ENCODE data around the gene GPC6. TPM values are rescaled to one million over a fixed set of nuclear protein-coding genes. Genes with fewer than 3 reads are reported as not detected.

Gene GPC6
- total and polyA plus RNA-seq, 4 donors: 5.9 to 29.1 (median 18.2) TPM

- H3K27ac ChIP-seq (ENCODE audit: low read depth in 1 of 2, low read length in 2 of 2): no peak overlapping the region
- H3K9ac ChIP-seq (ENCODE audit: low read depth in 1 of 2, low read length in 2 of 2): no peak overlapping the region
- WGBS: 87% methylated on average over 2 of the region's 2 CpGs
Observed at GRCh38 chr13:93422980-93423543, 196.5 kb downstream of the GPC6 start.

GRCh38 chr13:93425411-93425810 lies 198.8 kb downstream of the GPC6 start:
- Histone ChIP-seq H3K9ac (ENCODE audit: low read depth in 1 of 2, low read length in 2 of 2) (no peak overlapping the region), H3K4me3 (ENCODE audit: low read depth in 1 of 3, low read length in 3 of 3) (no peak overlapping the region), H3K27ac (ENCODE audit: low read depth in 1 of 2, low read length in 2 of 2) (no peak overlapping the region), H3K27me3 (ENCODE audit: control insufficient read depth in 4 of 4, insufficient read depth in 4 of 4, low read length in 3 of 4) (no peaks in the 10 kb centered on the region), H3K36me3 (ENCODE audit: control insufficient read depth in 4 of 4, insufficient read depth in 3 of 4, low read depth in 1 of 4, low read length in 3 of 4) (no peaks in the 10 kb centered on the region), H3K4me1 (ENCODE audit: control insufficient read depth in 4 of 4, insufficient read depth in 4 of 4, low read length in 3 of 4) (peaks cover 0 to 4% (median 0%) of the 10 kb centered on the region in 4 donors), H3K9me3 (ENCODE audit: control insufficient read depth in 4 of 4, low read length in 3 of 4) (no peaks in the 10 kb centered on the region)
- no peak for DNase-seq (ENCODE audit: low spot score)
- TF ChIP-seq CTCF (IDR thresholded peaks at IDR 0.05; ENCODE audit: low read depth, low read length, missing input control) (no peak), NR2F2 (IDR thresholded peaks at IDR 0.05) (no peak), HNF4A (conservative IDR thresholded peaks at IDR 0.05) (no peak), FOXA2 (IDR thresholded peaks at IDR 0.05) (no peak), SP1 (IDR thresholded peaks at IDR 0.05) (no peak), REST (IDR thresholded peaks at IDR 0.05) (no peak), HNF4G (IDR thresholded peaks at IDR 0.05) (no peak), JUND (IDR thresholded peaks at IDR 0.05) (no peak), TAF1 (conservative IDR thresholded peaks at IDR 0.05) (no peak), ZBTB33 (IDR thresholded peaks at IDR 0.05) (no peak), YY1 (IDR thresholded peaks at IDR 0.05) (no peak), EGR1 (IDR thresholded peaks at IDR 0.05; ENCODE audit: low read depth in 2 of 2) (no peak), GABPA (IDR thresholded peaks at IDR 0.05 in 1 of 2, conservative IDR thresholded peaks at IDR 0.05 in 1 of 2) (no peak), RAD21 (IDR thresholded peaks at IDR 0.05) (no peak), RXRA (IDR thresholded peaks at IDR 0.05) (no peak), FOXA1 (IDR thresholded peaks at IDR 0.05) (no peak)
- TF ChIP-seq, protein P1, sequence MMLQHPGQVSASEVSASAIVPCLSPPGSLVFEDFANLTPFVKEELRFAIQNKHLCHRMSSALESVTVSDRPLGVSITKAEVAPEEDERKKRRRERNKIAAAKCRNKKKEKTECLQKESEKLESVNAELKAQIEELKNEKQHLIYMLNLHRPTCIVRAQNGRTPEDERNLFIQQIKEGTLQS (IDR thresholded peaks at IDR 0.05): no peak
- TF ChIP-seq, protein P2, sequence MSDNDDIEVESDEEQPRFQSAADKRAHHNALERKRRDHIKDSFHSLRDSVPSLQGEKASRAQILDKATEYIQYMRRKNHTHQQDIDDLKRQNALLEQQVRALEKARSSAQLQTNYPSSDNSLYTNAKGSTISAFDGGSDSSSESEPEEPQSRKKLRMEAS (IDR thresholded peaks at IDR 0.05): no peak
- 92% methylated on average over 3 of the region's 3 CpGs for WGBS

More at GRCh38 chr13:93422980-93423543, 196.5 kb downstream of the GPC6 start:
- H3K36me3 ChIP-seq (ENCODE audit: control insufficient read depth in 4 of 4, insufficient read depth in 3 of 4, low read depth in 1 of 4, low read length in 3 of 4): no peaks in the 10 kb centered on the region
- peaks cover 0 to 4% (median 0%) of the 10 kb centered on the region in 4 donors for H3K4me1 ChIP-seq (ENCODE audit: control insufficient read depth in 4 of 4, insufficient read depth in 4 of 4, low read length in 3 of 4)
- DNase-seq (ENCODE audit: low spot score): no peak
- TF ChIP-seq, protein P2 (IDR thresholded peaks at IDR 0.05): no peak
- TF ChIP-seq CTCF (IDR thresholded peaks at IDR 0.05; ENCODE audit: low read depth, low read length, missing input control) (no peak), GABPA (IDR thresholded peaks at IDR 0.05 in 1 of 2, conservative IDR thresholded peaks at IDR 0.05 in 1 of 2) (no peak), JUND (IDR thresholded peaks at IDR 0.05) (no peak)
- no peaks in the 10 kb centered on the region for H3K27me3 ChIP-seq (ENCODE audit: control insufficient read depth in 4 of 4, insufficient read depth in 4 of 4, low read length in 3 of 4)
- H3K9me3 ChIP-seq (ENCODE audit: control insufficient read depth in 4 of 4, low read length in 3 of 4): no peaks in the 10 kb centered on the region
- H3K4me3 ChIP-seq (ENCODE audit: low read depth in 1 of 3, low read length in 3 of 3): no peak overlapping the region

All from liver (tissue), 9 donors.